EH (cell line): Measurements from ENCODE around the gene C5AR2.
"Not testable (repeated sequence)": the region's sequence is repeated elsewhere in the genome, so short reads cannot be mapped to it uniquely, and the experiment has no call there.

Experiments used
- DNase-seq: peaks from one replicate; pipeline ENCODE4 v3.0.0-alpha.2; 2015; ENCODE audit warnings: low read depth

C5AR2 gene

GRCh38 chr19:47331931-47332547 is at the start of gene C5AR2:
Gene C5AR2, plus strand, starts transcription at chr19:47332175. Its CDS starts 8,625 bp downstream, at chr19:47340800.
- peak; percentile 46 for DNase-seq

GRCh38 chr19:47283405-47284059 is 48.4 kb upstream of the C5AR2 start:
- no peak for DNase-seq

GRCh38 chr19:47284324-47284899 is 47.6 kb upstream of the C5AR2 start:
- peak; percentile 63 for DNase-seq

- DNase-seq = peak; percentile 80
Measured at GRCh38 chr19:47296036-47296435, 35.9 kb upstream of the C5AR2 start.

- not testable (repeated sequence) for DNase-seq
Measured at GRCh38 chr19:47300867-47301266, 31.1 kb upstream of the C5AR2 start.

- DNase-seq = no peak
Measured at GRCh38 chr19:47302249-47302648, 29.7 kb upstream of the C5AR2 start.

DNA sequence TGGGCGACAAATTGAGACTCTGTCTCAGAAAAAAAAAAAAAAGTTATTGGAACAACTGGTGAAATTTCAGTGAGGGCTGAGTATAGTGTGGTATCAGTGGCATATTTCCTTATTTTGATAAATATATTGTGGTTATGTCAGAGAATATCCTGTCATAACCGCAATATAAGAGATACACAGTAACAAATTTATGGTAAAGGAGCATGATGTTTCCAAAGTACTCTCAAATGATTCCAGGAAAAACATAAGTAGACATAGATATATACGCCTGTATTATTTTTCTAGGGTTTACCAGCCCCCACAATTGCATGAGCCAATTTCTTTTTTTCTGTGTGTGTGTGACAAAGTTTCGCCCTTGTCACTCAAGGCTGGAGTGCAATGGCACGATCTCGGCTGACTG is 28.0 kb upstream of the C5AR2 start:
- no peak for DNase-seq

DNA sequence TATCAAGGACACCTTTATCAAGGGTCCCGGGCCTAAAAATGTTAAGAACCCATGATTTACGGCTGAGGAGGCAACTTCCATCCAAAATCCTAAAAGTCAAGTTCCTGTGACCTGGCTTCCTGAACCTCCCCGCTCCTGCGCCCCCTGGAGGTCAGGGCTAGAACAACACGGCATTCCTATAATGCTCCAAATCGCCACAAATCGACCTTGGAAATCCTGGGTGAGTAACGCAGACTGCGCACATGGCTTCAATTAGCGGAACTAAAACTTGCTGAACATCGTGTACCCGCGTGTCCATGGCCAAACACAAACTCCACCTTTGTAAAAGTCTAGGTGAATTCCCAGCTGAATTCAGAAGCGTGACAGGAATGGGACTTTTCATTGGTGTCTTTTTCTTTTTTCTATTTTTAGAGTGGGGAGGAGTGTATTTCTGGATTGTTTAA is 26.6 kb upstream of the C5AR2 start:
- DNase-seq = peak; percentile 92

DNA sequence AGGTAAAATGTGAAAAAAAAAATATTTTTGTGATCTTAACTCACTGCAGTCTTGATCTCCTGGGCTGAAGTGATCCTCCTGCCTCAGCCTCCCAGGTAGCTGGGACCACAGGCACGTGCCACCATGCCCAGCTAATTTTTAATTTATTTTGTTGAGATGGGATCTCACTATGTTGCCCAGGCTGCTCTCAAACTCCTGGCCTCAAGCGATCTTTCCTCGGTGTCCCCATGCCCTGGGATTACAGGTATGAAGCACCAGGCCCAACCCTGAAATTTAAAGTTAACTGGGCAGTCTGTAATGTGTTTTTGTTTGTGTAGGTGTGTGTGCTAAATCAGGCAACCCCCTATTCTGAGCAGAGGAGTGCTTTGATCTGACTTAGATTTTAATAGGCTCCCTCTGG is 25.7 kb upstream of the C5AR2 start:
- DNase-seq = no peak

GRCh38 chr19:47309038-47309437 is 22.9 kb upstream of the C5AR2 start:
- peak; percentile 28 for DNase-seq

- no peak for DNase-seq
Measured at GRCh38 chr19:47309608-47310007, 22.4 kb upstream of the C5AR2 start, which contains the start of gene C5AR1. Gene C5AR1, plus strand, starts transcription at chr19:47309861. Its CDS starts 35 bp downstream, at chr19:47309896.

DNA sequence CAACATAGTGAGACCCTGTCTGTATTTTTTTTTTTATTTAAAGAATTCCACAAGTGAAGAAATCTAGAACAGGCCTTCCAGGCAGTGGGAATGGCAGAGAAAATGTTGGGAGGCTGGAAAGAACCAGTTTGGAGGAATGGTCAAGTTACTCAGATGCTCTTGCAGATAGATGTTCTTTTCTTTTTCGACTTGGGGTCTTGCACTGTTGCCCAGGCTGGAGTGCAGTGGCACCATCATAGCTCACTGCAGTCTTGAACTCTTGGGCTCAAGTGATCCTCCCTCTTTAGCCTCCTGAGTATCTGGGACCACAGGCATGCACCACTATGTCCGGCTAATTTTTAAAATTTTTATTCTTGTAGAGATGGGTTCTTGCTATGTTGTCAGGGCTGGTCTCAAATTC is 21.7 kb upstream of the C5AR2 start:
- no peak for DNase-seq

- DNase-seq = peak; percentile 46
Measured at GRCh38 chr19:47310819-47311218, 21.2 kb upstream of the C5AR2 start.

GRCh38 chr19:47312366-47313006 is 19.5 kb upstream of the C5AR2 start:
- DNase-seq = no peak

DNA sequence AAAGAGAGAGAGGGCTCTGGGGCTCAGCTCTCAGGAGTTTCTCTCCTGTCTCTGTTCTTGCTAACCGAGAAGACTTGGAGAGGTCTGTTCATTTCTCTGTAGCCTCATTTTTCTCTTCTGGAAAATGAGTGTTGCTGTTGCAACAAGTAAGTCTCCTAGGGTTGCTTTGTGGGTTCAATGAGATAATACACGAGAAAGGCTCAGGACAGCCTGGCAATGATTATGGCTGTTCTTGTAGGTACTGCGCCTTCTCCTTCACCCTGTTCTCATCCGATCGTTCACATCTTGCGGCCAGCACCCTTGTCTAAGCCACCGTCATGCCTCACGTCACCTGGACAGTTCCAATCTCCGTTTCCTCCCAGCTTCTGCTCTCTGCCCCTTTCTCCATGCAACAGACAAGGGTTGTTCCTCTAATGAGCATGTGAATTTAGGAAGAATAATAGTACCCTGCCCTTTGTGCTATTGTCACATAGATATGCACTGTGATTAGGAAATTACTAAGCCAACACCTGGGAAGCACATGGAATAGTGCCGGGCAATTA is 18.1 kb upstream of the C5AR2 start:
- no peak for DNase-seq

DNA sequence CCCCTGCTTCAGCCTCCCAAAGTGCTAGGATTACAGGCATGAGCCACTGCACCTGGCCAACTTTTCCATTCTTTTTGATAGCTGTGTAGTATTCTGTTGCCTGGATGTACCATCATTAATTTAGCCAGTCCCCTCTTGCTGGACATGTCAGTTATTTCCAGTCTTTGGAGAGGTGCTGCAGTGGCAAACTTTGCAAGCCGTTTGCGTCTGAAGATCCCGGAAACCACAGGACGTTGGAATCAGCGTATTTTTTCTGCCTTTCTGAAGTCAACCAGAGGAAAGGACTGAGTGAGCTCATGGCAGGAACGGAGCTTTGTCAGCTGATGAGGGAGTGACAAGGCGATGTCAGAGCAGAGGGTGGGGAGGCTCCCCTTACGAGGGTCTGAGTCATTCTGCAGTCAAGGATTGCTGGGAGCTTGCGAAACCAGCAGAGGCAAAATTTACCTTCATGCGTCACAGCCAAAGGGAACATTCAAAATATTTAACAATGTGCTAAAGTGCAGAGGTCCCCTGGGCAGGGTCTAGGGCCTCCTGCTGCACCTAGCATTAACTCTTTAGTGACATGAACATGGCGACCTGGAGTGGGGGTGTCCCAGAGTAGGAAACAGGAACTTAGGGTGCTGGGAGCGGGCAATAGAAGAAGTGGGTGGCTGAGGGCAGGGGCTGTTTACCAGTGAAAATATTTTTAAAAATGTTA is 16.7 kb upstream of the C5AR2 start:
- DNase-seq = peak; percentile 92

GRCh38 chr19:47316513-47316912 is 15.5 kb upstream of the C5AR2 start:
- no peak for DNase-seq

DNA sequence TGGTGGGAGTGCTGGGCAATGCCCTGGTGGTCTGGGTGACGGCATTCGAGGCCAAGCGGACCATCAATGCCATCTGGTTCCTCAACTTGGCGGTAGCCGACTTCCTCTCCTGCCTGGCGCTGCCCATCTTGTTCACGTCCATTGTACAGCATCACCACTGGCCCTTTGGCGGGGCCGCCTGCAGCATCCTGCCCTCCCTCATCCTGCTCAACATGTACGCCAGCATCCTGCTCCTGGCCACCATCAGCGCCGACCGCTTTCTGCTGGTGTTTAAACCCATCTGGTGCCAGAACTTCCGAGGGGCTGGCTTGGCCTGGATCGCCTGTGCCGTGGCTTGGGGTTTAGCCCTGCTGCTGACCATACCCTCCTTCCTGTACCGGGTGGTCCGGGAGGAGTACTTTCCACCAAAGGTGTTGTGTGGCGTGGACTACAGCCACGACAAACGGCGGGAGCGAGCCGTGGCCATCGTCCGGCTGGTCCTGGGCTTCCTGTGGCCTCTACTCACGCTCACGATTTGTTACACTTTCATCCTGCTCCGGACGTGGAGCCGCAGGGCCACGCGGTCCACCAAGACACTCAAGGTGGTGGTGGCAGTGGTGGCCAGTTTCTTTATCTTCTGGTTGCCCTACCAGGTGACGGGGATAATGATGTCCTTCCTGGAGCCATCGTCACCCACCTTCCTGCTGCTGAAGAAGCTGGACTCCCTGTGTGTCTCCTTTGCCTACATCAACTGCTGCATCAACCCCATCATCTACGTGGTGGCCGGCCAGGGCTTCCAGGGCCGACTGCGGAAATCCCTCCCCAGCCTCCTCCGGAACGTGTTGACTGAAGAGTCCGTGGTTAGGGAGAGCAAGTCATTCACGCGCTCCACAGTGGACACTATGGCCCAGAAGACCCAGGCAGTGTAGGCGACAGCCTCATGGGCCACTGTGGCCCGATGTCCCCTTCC is 11.8 kb upstream of the C5AR2 start:
- no peak for DNase-seq

- no peak for DNase-seq
Measured at GRCh38 chr19:47321630-47322029, 10.3 kb upstream of the C5AR2 start.

- no peak for DNase-seq
Measured at GRCh38 chr19:47322058-47322457, 9.9 kb upstream of the C5AR2 start.

GRCh38 chr19:47323409-47323808 is 8.6 kb upstream of the C5AR2 start:
- no peak for DNase-seq
